ENCODE measurements around the gene ZNF688.

Gene ZNF688

GRCh38 chr16:30570636-30571444, 674 bp downstream of the ZNF688 start:
- TF ChIP-seq HDGF (IDR thresholded peaks at IDR 0.05; ENCODE audit: borderline replicate concordance) (0 out of 2 replicates have a peak, but pooled peaks have one; percentile 68), ZNF384 (IDR thresholded peaks at IDR 0.05) (no peak), ARNT (IDR thresholded peaks at IDR 0.05) (no peak)
- CTCF ChIA-PET: interaction anchor here (1.0 to 2.3 kb wide), 3 partner anchors 12 to 45 kb away, joined by 3 to 8 read pairs (median 3); partner anchors contain the start of gene ZNF764
- POLR2A ChIA-PET: interaction anchor here (0.6 to 3.4 kb wide), 25 partner anchors 9 to 479 kb away, joined by 3 to 71 read pairs (median 8); partner anchors contain the start of genes DCTPP1, FBRS, TBX6 and ZNF689
- DNase-seq (ENCODE audit: extremely low spot score): peak; percentile 51

- POLR2A ChIA-PET: interaction anchor here (0.6 to 3.4 kb wide), 19 partner anchors 8 to 125 kb away, joined by 3 to 71 read pairs (median 12); partner anchors contain the start of genes FBRS, ZNF689, ZNF747 and ZNF764
- TF ChIP-seq BHLHE40 (IDR thresholded peaks at IDR 0.05; ENCODE audit: borderline replicate concordance): no peak
- TF ChIP-seq HDGF (IDR thresholded peaks at IDR 0.05; ENCODE audit: borderline replicate concordance): peak; percentile 33; the same call in 1 of the 2 replicates
- CTCF ChIA-PET: interaction anchor here (1.0 to 2.3 kb wide), 2 partner anchors 29 to 46 kb away, joined by 3 to 8 read pairs; no protein-coding TSS in a partner anchor
Observed at GRCh38 chr16:30569746-30570635, 1.5 kb downstream of the ZNF688 start.

GRCh38 chr16:30569281-30569680, 2.2 kb downstream of the ZNF688 start:
- no peak for DNase-seq (ENCODE audit: extremely low spot score)
- TF ChIP-seq CTBP1 (IDR thresholded peaks at IDR 0.05; ENCODE audit: borderline replicate concordance): no peak
- TF ChIP-seq FOXA1 (IDR thresholded peaks at IDR 0.05): no peak
- TF ChIP-seq LEF1 (IDR thresholded peaks at IDR 0.05; ENCODE audit: borderline replicate concordance): no peak
- TF ChIP-seq HDGF (IDR thresholded peaks at IDR 0.05; ENCODE audit: borderline replicate concordance): no peak
- TF ChIP-seq FOXM1 (IDR thresholded peaks at IDR 0.05; ENCODE audit: borderline replicate concordance): no peak
- CTCF ChIA-PET: no interaction called here
- POLR2A ChIA-PET: interaction anchor here (3.2 kb wide), 1 partner anchor 11 kb away, joined by 15 read pairs; the partner anchor contains the start of gene ZNF764

More at GRCh38 chr16:30569746-30570635, 1.5 kb downstream of the ZNF688 start:
- DNase-seq (ENCODE audit: extremely low spot score): no peak

- ChIA-PET POLR2A (interaction anchor here (1.0 to 3.2 kb wide), 3 partner anchors 10 to 42 kb away, joined by 3 to 15 read pairs (median 3); partner anchors contain the start of genes ZNF689 and ZNF764), CTCF (interaction anchor here (0.6 to 1.1 kb wide), 3 partner anchors 10 to 719 kb away, joined by 5 to 6 read pairs (median 5); partner anchors contain the start of gene ZNF764)
- TF ChIP-seq TARDBP (IDR thresholded peaks at IDR 0.05): no peak
- peak; percentile 92 for TF ChIP-seq PKNOX1 (IDR thresholded peaks at IDR 0.05)
- no peak for DNase-seq (ENCODE audit: extremely low spot score)
Observed at GRCh38 chr16:30567991-30568638, 3.4 kb downstream of the ZNF688 start.

- DNase-seq (ENCODE audit: extremely low spot score): no peak
- ChIA-PET CTCF (no interaction called here), POLR2A (interaction anchor here (1.0 to 3.2 kb wide), 2 partner anchors 9 to 10 kb away, joined by 3 to 15 read pairs; partner anchors contain the start of gene ZNF764)
- no peak for TF ChIP-seq ZNF384 (IDR thresholded peaks at IDR 0.05)
- TF ChIP-seq HDGF (IDR thresholded peaks at IDR 0.05; ENCODE audit: borderline replicate concordance): no peak
- TF ChIP-seq ELF4 (IDR thresholded peaks at IDR 0.05): no peak
- no peak for TF ChIP-seq CTBP1 (IDR thresholded peaks at IDR 0.05; ENCODE audit: borderline replicate concordance)
- no peak for TF ChIP-seq FOXM1 (IDR thresholded peaks at IDR 0.05; ENCODE audit: borderline replicate concordance)
- TF ChIP-seq FOXK2 (IDR thresholded peaks at IDR 0.05): no peak
- no peak for TF ChIP-seq TARDBP (IDR thresholded peaks at IDR 0.05)
- TF ChIP-seq LEF1 (IDR thresholded peaks at IDR 0.05; ENCODE audit: borderline replicate concordance): no peak
- no peak for TF ChIP-seq ARNT (IDR thresholded peaks at IDR 0.05)
- no peak for TF ChIP-seq L3MBTL2 (conservative IDR thresholded peaks at IDR 0.05)
- no peak for TF ChIP-seq SP1 (IDR thresholded peaks at IDR 0.05)
- TF ChIP-seq BHLHE40 (IDR thresholded peaks at IDR 0.05; ENCODE audit: borderline replicate concordance): no peak
- no peak for TF ChIP-seq SUZ12 (IDR thresholded peaks at IDR 0.05)
- no peak for TF ChIP-seq NFRKB (IDR thresholded peaks at IDR 0.05)
Observed at GRCh38 chr16:30567160-30567990, 4.1 kb downstream of the ZNF688 start.

- ChIA-PET POLR2A (interaction anchor here (0.8 to 3.2 kb wide), 5 partner anchors 8 to 84 kb away, joined by 3 to 15 read pairs (median 4); partner anchors contain the start of genes PRR14 and ZNF764), CTCF (interaction anchor here (0.6 to 2.5 kb wide), 2 partner anchors 49 to 128 kb away, joined by 4 to 8 read pairs; no protein-coding TSS in a partner anchor)
- TF ChIP-seq TARDBP (IDR thresholded peaks at IDR 0.05) (no peak), FOXK2 (IDR thresholded peaks at IDR 0.05) (no peak), LEF1 (IDR thresholded peaks at IDR 0.05; ENCODE audit: borderline replicate concordance) (no peak), FOXM1 (IDR thresholded peaks at IDR 0.05; ENCODE audit: borderline replicate concordance) (no peak), ARNT (IDR thresholded peaks at IDR 0.05) (no peak), CTBP1 (IDR thresholded peaks at IDR 0.05; ENCODE audit: borderline replicate concordance) (no peak), BHLHE40 (IDR thresholded peaks at IDR 0.05; ENCODE audit: borderline replicate concordance) (no peak), ELF4 (IDR thresholded peaks at IDR 0.05) (no peak), PKNOX1 (IDR thresholded peaks at IDR 0.05) (no peak), L3MBTL2 (conservative IDR thresholded peaks at IDR 0.05) (no peak), SUZ12 (IDR thresholded peaks at IDR 0.05) (no peak), SP1 (IDR thresholded peaks at IDR 0.05) (no peak), HDGF (IDR thresholded peaks at IDR 0.05; ENCODE audit: borderline replicate concordance) (no peak)
- no peak for DNase-seq (ENCODE audit: extremely low spot score)
Observed at GRCh38 chr16:30566531-30566930, 5.0 kb downstream of the ZNF688 start.

Data from HEK293T (cell line).